NAMALWA (cell line): ENCODE data around the gene SYT1.

Source experiments
- DNase-seq: peaks from one replicate; pipeline ENCODE4 v3.0.0-alpha.2; 2015; ENCODE audit warnings: low spot score

The SYT1 gene

GRCh38 chr12:78891646-78892353 is 27.2 kb downstream of the SYT1 start:
- no peak for DNase-seq

GRCh38 chr12:78898416-78898815 is 33.8 kb downstream of the SYT1 start:
- DNase-seq = no peak

GRCh38 chr12:78914859-78915331 is 50.3 kb downstream of the SYT1 start:
- no peak for DNase-seq

- no peak for DNase-seq
Observed at GRCh38 chr12:78916845-78917480, 52.4 kb downstream of the SYT1 start.

- DNase-seq = no peak
Observed at GRCh38 chr12:78917513-78917912, 52.9 kb downstream of the SYT1 start.

- no peak for DNase-seq
Observed at GRCh38 chr12:78918268-78918667, 53.7 kb downstream of the SYT1 start.

- no peak for DNase-seq
Observed at GRCh38 chr12:78928200-78929074, 63.9 kb downstream of the SYT1 start.

GRCh38 chr12:78929075-78929418 is 64.5 kb downstream of the SYT1 start:
- no peak for DNase-seq

- DNase-seq = peak; percentile 2
Observed at GRCh38 chr12:78931466-78931990, 67.0 kb downstream of the SYT1 start.

GRCh38 chr12:78933014-78933413 is 68.4 kb downstream of the SYT1 start:
- no peak for DNase-seq

GRCh38 chr12:78938341-78939084 is 73.9 kb downstream of the SYT1 start:
- DNase-seq = no peak

GRCh38 chr12:78949532-78949931 is 85.0 kb downstream of the SYT1 start:
- no peak for DNase-seq

GRCh38 chr12:78951803-78952551 is 87.4 kb downstream of the SYT1 start:
- no peak for DNase-seq

- no peak for DNase-seq
Observed at GRCh38 chr12:78952552-78952929, 88.0 kb downstream of the SYT1 start.

GRCh38 chr12:78958941-78959340 is 94.4 kb downstream of the SYT1 start:
- DNase-seq = no peak

- DNase-seq = no peak
Observed at GRCh38 chr12:78959556-78959955, 95.0 kb downstream of the SYT1 start.

GRCh38 chr12:78961171-78961570 is 96.6 kb downstream of the SYT1 start:
- DNase-seq = no peak

- no peak for DNase-seq
Observed at GRCh38 chr12:78963439-78964227, 99.1 kb downstream of the SYT1 start.

GRCh38 chr12:78964521-78964920 is 99.9 kb downstream of the SYT1 start:
- DNase-seq = no peak

- DNase-seq = no peak
Observed at GRCh38 chr12:78966062-78966461, 101.5 kb downstream of the SYT1 start.
